Measurements from ENCODE around the gene PTPN1.

PTPN1 gene

DNA sequence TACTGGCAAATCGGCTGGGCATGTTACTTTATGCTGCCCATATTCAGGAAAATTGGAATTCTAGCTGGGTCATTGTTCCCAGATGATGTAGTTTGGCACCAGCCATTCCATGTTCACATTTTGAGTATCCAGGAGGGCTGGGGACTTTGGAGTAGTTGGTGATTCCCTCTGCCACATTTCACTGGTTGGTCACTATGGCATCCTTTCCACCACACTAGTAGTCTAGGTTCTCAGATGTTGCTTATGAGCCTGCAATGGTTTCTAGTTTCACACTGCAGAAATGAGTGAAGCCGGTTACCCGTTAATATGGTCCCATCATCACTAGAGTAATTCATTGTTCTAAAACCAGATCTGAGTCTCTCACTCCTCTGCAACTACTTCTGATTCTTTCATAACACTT is 4.6 kb downstream of the PTPN1 start:
- no peak for DNase-seq

DNA sequence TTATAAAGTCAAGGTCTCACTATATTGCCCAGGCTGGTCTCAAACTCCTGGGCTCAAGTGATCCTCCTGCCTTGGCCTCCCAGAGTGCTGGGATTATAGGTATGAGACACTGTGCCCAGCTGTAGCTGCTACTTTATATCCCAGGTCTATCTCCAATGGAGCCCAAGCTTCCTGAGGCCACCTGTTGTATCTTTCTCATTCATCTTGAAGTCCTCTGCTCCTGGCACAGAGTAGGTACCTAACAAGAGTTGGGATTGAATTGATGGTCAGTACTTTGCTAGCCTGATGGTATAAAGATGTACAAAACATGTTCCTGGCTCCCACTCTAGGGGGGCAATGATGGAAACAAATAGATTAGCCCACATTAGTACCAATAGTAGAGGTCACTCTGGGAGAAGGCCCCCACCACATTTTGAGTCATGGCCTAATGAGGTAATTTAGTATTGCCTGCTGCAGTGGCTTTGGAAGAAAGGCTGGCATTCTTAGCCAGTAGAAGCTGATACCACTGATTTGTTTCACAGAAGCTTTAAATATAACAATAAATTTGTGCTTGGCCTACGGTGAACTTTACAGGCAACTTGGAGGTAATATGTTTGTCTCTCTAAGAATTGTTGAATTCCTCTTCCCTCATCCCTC is 5.4 kb downstream of the PTPN1 start:
- DNase-seq: no peak

DNA sequence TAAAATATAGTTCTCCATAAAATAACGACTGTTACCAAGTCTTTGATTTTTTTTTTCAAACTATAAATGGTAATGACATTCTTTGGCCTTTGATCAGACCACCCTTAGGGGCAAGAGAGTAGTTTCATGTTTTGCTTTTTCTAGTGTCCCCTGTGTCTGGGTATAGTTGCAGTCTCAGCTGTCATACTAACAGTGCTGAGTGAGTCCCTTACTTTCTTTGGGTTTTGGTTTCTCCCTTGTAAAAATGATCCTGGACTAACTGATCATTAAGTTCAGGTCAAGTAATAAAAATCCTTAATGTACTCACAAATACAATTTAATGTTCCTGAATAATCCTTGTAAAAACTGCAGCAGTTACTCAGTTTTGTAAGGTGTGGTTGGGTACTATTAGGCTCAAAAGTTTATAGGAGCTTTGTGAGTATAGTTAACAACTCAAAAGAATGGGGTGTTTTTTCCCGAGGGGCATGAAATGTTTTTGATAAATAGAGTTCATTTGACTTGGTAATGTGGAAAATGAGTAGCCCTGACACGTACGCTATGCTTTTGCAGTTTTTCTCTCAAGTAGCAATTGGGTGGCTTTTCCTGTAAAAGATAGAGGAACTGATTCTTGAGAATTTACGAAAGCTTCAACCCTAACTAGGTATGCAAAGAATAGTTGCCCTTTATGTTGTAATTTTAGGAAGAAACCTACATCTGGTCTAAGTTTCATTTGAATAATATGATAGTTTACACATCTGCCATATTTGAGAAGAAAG is 6.2 kb downstream of the PTPN1 start:
- DNase-seq: no peak

DNA sequence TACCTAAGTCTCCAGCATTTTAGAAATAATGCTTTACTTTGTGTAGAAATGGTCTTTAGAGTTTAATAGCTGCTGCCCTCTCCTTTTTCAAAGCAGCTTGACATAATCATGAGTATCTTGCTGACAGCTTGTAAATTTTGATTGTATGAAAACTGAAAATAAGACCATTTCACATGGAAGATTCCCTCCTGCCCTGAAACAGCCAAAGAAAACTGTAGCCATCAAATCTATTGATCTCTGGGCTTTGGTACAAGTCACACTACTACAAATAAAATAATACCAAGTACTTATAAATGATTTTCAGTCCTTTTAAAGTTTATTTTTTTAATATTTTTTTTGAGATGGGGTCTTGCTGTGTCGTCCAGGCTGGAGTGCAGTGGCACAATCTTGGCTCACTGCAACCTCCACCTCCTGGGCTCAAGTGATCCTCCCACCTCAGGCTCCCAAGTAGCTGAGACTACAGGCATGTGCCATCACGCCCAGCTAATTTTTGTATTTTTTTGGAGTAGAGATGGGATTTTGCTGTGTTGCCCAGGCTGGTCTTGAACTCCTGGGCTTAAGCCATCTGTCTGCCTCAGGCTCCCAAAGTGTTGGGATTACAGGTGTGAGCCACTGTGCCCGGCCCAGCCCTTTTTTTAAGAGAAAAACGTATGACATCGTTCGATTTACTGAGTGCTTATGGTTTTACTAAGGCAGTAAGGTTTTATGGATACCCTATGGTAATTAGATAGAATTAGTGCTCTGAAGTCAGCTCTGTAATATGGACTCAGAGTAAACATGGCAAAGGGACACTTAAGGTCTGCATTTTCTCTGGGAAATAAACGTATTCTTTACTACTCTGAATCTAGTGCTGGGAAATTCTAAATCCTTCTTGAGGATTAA is 7.0 kb downstream of the PTPN1 start:
- DNase-seq: no peak

DNA sequence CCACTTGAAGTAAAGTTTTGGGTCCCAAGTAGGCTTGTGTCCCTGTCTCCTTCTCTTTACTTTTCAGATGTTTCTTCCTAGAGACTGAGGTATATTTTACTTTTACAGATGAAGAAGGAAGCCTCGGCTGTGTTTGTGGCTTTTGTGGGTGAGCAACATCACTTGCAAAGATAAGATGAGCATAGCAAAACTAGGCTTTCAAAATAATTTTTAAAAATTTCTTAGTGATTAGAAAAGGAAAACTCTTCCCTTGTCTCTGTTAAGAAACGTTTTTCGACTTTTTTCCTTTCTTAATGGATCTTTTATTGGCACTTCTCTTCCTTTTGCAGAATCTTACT is 7.6 kb downstream of the PTPN1 start:
- DNase-seq: no peak

DNA sequence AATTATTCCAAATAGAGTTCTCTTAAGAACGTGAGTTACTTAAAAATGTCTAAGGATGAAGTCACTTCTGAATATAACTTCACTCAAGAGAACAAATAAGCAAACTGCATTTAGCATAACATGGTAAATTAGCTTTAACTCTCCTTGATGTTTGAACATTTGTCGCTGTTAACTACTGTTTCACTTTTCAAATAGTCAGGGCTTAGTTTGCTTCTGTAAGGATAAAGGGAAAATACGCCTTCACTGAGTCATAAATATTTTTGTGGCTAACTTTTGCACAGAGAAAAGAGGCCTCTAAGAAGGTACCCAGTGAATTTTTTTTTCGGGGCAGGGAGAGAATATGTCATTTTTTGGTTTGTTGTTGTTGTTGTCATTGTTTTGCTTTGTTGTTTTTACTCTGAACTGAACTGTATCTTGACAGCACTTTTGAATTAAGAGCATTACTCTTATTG is 8.1 kb downstream of the PTPN1 start:
- DNase-seq: no peak

DNA sequence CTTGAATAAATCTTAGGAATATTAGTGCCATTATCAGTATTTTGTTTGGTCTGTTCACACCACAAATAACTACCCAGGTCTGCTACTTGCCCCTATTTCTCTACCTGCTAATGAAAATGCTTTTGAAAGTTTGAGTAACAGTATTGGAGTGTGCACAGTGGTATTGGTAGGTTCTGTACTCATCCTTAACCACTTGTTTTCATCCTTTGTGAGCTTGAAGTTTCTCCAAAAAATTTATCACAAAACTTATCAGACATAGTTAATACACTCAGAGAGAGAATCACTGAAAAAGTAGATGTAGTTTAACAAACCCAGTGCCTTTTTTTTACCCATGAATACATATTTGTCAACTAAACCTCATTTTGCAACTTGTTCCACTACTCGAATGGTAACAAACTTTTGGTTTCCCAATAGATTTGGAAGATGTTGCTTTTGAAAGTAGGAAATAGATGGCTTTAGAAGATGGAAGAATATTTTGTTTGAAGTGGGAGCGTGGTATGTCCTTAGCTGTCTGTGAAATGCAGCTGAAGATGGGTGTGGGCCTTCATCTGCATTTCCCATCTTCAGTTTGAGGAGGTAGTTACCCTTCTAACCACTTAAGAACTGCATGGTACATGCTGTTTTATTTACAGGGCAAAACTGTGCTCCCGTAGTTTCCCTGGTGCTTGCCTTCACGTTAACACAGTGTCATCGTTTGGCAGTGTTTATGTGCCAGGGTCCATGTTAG is 9.0 kb downstream of the PTPN1 start:
- no peak for DNase-seq

DNA sequence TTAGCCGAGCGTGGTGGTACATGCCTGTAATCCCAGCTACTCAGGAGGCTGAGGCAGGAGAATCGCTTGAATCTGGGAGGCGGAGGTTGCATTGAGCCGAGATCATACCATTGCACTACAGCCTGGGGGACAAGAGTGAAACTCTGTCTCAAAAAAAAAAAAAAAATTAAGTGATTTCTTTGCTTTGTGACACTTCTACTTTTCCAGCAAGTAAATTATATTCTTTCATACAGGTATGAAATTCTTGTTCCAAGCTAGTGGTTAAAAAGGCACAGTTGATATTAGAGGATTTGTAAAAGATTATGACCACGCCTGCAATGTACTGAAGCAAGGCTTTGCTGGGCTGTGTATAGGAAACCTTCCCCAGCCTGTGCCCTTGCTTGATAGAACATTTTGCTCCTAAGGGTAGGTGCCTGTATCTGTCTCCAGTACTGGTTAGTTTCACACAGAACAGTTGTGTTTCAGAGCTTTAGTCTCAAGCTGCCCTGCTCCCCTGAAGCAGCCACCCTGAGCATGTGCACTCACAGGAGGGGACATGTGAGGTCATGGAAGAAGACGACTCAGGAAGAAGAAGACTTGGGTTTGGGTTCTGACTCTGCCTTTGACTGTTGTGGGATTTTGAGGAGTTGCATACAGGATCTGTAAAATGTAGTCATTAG is 10.2 kb downstream of the PTPN1 start:
- peak; percentile 29 for DNase-seq

DNA sequence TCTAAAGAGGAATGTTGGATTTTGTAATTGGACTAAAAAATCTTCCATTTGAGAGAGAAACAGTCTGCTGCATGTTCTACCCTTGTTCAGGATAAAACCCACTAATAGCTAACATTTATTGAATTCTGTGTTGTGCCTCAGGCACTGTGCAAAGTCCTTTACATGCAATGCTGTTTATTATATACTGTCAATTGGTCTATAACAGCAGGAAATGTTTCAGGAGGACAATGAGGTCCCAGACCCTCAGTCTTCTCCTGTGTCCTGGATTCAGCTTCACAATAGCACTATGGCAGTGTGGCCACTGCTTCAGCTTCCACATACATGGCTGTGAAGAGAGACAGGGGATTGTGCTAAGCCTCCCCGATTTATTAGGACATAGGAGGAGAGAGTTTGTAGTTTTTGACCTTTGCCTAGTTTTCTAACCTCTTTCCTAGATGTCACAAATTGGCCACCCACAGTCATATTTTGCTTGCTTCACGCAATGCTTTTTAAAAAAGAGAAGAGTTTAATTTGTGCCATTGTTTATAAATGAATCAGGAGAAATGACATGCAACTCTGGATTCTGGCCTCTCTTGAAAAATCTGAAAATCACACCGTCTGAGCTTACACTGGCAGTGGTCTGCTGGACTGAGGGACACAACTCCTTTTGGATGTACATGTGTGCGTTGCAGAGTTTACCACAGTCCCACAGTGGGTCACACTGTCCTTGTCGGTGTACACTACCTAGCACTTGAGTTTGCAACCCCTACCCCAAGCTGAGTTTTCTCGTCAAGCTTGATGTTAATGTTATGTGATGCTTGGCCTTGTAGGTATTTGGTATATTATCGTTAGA is 11.3 kb downstream of the PTPN1 start:
- DNase-seq: no peak

DNA sequence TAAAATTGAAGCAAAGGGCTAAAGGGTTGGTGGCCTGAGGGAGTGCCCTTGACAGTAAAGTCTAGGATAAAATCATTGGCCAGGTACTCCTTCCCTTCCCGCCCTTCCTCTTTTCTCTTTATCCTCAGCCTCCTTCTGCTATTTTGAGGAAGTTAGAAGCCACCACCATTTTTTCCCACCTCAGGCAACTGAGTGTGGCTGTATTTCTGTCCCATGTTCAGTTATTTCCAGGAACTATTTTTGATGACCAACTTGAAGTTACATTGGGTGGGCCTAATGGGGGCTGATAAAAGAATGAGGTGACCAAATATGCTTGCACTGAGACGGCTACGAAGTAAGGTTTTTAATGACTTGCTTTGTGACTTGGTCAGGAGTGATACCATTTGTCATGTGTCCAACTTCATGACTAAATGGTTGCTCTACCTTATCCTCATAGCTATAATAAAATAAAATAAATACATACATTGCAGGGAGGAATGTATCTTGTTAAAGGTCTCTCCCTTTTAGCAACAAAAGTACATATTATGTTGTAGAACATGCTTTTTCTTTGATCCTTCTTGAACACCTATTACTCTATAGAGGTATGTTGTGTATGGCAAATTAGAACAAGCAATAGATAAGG is 12.0 kb downstream of the PTPN1 start:
- DNase-seq: no peak

DNA sequence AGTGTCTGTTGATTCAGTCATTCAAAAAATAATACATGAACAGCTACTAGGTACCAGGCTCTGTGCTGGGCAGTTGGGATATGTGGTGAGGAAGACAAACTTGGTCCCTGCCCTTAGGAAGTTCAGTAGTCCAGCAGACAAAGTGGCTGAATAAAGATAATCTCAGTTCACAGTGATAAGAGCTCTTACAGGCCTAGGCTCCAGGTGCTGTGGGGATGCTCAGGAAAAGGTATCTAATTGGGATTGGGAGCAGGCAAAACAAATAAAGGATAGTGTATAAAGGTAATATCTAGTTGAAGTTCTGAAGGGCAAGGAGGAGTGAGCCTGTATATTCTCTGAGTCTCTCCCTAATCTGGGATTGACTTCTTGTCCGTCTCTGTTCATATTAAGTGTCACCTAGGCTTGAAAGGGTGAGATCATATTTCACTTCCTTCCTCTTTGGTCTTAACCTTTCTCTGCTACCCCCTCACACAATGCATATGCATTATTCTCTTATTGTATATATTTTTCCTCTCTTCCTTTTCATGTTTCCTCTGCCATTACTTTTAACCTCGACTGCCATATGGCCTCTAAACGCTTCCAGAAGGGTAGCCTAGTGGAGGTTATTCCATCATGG is 13.5 kb downstream of the PTPN1 start:
- no peak for DNase-seq

DNA sequence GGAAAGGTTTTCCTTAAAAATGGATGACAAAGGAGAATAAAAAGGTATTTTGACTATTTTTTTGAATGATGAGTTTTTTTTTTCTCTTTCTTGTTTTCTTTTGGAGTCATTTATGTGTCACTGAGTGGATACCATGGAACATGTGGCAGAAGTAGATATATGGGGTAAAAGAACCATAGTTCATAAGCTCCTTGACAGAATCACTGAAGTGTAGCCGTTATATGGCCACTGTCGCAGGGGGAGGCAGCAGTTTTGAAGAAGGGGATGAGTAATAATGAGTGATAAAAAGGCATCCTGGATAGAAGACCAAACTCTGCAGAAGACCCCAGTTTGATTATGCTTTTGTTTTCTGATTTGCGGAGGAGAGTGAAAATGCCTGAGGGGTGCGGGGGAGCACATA is 15.5 kb downstream of the PTPN1 start:
- DNase-seq: no peak

DNA sequence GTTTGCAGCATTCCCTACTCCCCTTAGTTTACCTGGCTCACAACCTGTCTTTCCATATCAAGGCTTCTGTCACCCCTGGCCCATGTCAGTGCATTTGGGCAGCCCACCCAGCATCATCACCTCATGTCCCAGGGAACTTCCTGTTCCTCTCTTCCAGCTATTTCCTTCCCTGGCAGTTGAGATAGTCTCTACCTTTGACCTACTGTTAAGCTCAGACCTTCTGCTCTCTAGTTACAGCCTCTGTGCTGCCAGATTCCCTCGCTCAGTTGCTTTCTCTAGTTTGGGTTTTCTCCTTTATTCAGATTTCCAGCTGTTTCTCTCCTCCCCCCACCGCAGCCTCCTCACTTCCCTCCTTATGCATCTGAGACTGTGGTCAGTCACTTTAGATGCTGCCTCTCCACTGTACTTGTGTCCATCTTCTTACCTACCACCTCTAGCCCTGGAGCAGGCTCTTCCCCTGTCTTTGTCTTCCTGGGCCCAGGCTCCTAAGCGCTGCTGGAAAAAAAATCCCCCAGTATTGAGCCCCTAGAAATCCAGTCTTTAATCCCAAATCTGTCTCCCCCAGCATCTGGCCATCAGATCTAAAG is 16.3 kb downstream of the PTPN1 start:
- no peak for DNase-seq

DNA sequence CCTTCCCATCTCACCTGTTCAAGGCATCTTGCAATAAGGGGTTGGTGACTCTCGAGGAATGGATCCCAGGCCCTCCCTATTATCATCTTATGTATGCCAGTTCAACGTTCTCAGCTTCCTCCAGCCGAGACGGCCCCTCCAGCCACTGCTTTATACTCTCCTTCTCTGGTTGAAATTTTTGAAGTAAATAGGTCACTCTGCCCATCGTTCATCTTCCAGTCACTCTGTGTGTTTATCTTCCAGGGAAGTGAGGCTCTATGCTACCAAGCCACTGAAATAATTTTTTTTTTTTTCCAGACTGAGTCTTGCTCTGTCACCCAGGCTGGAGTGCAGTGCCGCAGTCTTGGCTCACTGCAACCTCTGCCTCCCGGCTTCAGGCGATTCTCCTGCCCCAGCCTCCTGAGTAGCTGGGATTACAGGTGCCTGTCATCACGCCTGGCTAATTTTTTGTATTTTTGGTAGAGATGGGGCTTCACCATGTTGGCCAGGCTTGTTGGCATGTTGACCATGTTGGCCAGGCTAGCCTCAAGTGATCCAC is 17.0 kb downstream of the PTPN1 start:
- DNase-seq: no peak

DNA sequence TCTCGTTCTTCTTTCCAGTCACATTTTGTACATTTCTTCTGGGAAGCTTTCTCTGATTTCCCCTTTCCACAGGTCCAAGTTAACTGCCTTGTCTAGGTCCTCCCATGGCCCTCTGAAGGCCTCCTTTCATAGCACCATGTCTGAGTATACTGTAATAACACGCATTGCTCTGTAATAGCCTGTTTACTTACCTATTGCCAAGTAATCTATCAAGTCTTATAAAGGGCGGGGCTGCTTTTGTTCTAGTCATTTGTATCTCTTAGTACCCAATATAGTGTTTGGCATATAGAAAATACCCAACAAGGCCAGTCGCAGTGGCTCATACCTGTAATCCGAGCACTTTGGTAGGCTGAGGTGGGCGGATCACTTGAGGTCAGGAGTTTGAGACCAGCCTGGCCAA is 17.9 kb downstream of the PTPN1 start:
- DNase-seq: no peak

DNA sequence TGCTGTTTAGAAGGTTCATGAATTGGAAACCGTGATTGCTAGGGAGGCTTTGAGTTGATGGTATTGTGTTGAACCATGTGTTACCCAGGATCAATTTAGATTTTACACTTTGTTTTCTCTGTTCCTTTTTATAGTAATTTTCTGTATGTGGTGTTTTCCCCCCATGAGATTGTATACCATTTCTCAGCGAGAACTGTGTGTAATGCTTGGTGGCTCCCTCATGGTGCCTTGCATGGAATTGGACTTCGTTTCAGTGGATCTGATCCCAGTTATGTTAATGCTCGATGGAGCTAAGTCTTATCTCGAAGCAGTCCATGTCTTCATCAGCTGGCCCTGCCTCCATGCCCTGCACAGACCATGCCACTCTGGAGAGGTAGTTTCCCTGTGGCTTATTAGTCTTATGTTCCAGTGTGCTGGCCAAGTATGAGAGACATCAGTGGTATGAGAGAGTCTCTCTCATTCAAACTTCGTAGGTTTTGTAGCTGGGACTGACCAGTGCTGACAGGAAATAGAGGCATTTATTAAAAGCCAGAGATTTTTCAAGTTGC is 18.7 kb downstream of the PTPN1 start:
- DNase-seq: no peak

DNA sequence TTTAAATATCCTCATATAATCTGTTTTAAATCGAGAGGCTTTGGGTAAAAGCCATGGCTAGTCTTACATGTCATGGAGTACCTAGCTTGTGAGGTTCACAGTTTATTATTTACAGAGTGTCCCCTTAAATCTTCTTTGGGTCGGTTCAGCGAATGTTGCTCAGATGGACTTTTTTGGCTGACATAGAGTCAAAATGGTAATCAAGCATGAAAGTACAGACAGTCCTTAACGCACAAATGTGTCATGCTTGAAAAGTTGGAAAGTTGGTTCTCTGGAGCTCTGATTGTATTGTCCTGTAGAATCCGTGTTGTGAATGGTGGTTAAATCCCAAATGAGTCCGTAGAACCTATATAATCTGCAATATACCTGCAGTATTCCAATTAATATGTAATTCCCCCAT is 22.0 kb downstream of the PTPN1 start:
- no peak for DNase-seq

DNA sequence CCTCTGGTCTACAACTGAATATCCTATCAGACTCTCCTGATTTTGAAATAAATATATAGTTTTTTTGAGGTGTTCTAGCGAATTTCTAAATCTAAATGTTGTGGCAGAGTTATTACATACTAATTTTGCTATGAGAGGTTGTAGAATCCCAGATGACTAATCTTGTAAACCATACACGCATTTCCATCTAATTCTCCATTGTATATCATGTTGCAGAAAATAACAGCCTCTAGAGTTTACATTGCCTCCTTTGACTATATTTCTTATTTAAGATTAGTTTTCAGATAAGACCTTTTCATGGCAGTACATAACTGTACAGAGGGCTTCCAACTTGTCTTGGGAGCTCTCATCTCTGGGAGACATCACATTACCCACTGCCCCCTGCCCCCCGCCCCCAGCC is 22.9 kb downstream of the PTPN1 start:
- DNase-seq: no peak

DNA sequence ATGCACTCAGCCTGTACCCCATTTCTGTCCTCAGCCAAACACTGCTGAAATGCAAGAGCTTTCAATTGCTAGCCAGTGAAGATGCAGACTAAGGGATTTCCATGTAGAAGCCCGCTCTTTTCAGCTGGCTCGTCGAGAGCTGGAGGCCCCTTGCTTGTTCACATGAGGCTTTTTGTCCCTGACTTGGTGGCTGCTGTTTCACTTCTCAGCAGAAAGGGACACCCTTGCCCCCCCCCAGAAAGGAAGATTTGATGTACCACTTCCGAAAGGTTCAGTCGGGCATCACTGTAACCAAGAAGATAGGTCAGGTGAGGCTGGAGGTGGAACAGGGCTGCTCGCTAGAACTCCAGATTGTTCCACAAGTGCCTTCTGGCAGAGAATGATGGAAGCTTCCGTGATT is 23.3 kb downstream of the PTPN1 start:
- no peak for DNase-seq

DNA sequence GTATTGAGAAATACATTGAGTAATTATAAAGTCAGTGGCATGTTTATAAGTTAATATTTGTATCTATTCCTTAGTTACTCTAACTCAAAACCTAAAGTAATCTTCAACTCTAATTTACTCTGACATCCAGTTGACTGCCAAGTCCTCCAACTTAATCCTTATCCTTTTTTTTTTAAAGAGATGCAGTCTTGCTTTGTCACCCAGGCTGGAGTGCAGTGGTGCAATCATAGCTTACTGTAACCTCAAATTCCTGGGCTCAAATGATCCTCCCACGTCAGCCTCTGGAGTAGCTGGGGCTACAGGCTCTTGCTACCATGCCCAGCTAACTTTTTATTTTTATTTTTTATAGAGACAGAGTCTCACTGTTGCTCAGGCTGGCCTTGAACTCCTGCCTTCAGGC is 24.4 kb downstream of the PTPN1 start:
- no peak for DNase-seq

Data from activated CD4-positive, alpha-beta T cell treated with anti-CD3 and anti-CD28 coated beads, Interleukin-2, amount 50 U/mL, for 1 hour (primary cell).